ENCODE results near the gene CPVL. TPM values are rescaled to one million over a fixed set of nuclear protein-coding genes. Genes with fewer than 3 reads are reported as not detected.

The CPVL gene
- 10 to 100 TPM in 2 of 3 donors, 1 to 10 TPM in 1; 4.3 to 60.4 (median 35.4) TPM for polyA plus RNA-seq

GRCh38 chr7:29146057-29146706 lies at the start of gene CPVL:
TSS of gene CPVL (minus strand) at chr7:29146537. CDS start at chr7:29121061, 25,476 bp downstream.
- DNase-seq = no peak
- Mint-ChIP-seq H3K4me3 (peak within 1 kb of the TSS in 2 of 5 donors; percentile 31 to 67), H3K4me1 (peaks cover 4 to 6% of the 10 kb centered on the region in 2 donors), H3K36me3 (no peaks in the 10 kb centered on the region), H3K27me3 (ENCODE audit: low read depth in 3 of 3) (peaks cover 7 to 27% (median 10%) of the 10 kb centered on the region in 3 donors), H3K9me3 (no peaks in the 10 kb centered on the region), H3K27ac (no peak within 1 kb of the TSS)

- peaks cover 5 to 29% (median 13%) of the 10 kb centered on the region in 3 donors for H3K27me3 Mint-ChIP-seq (ENCODE audit: low read depth in 3 of 3)
- peak within 1 kb of the TSS; percentile 88 to 96 (median 91) for H3K27ac Mint-ChIP-seq
- no peaks in the 10 kb centered on the region for H3K36me3 Mint-ChIP-seq
- peak; percentile 72 to 76 (median 75) for DNase-seq
- peaks cover 38 to 51% of the 10 kb centered on the region in 2 donors for H3K4me1 Mint-ChIP-seq
- H3K9me3 Mint-ChIP-seq = no peaks in the 10 kb centered on the region
- peak within 1 kb of the TSS; percentile 93 to 99 (median 95) for H3K4me3 Mint-ChIP-seq
Measured at GRCh38 chr7:29194594-29195427, 48.5 kb upstream of the CPVL start, which contains the start of gene CHN2. TSS of gene CHN2 (plus strand) at chr7:29194775.

- H3K4me3 Mint-ChIP-seq = peak overlapping the region; percentile 87 to 95 (median 93)
- peak overlapping the region in 3 of 6 donors; percentile 58 to 89 (median 66) for H3K27ac Mint-ChIP-seq
- peaks cover 38 to 48% of the 10 kb centered on the region in 2 donors for H3K4me1 Mint-ChIP-seq
- no peaks in the 10 kb centered on the region for H3K36me3 Mint-ChIP-seq
- no peaks in the 10 kb centered on the region for H3K9me3 Mint-ChIP-seq
- no peak for DNase-seq
- H3K27me3 Mint-ChIP-seq (ENCODE audit: low read depth in 3 of 3) = peaks cover 7 to 31% (median 13%) of the 10 kb centered on the region in 3 donors
Measured at GRCh38 chr7:29194206-29194593, 47.9 kb upstream of the CPVL start.

GRCh38 chr7:29193316-29194205 lies 47.2 kb upstream of the CPVL start:
- H3K27ac Mint-ChIP-seq = peak overlapping the region in 5 of 6 donors; percentile 39 to 67 (median 56)
- peak overlapping the region; percentile 69 to 79 (median 71) for H3K4me3 Mint-ChIP-seq
- no peak for DNase-seq
- peaks cover 38 to 41% of the 10 kb centered on the region in 2 donors for H3K4me1 Mint-ChIP-seq
- H3K36me3 Mint-ChIP-seq = no peaks in the 10 kb centered on the region
- H3K9me3 Mint-ChIP-seq = no peaks in the 10 kb centered on the region
- H3K27me3 Mint-ChIP-seq (ENCODE audit: low read depth in 3 of 3) = peaks cover 7 to 29% (median 13%) of the 10 kb centered on the region in 3 donors

GRCh38 chr7:29192811-29193210 lies 46.5 kb upstream of the CPVL start:
- H3K9me3 Mint-ChIP-seq = no peaks in the 10 kb centered on the region
- H3K36me3 Mint-ChIP-seq = no peaks in the 10 kb centered on the region
- no peak for DNase-seq
- peak overlapping the region; percentile 41 to 79 (median 57) for H3K4me3 Mint-ChIP-seq
- H3K27ac Mint-ChIP-seq = peak overlapping the region in 3 of 6 donors; percentile 19 to 45 (median 39)
- H3K27me3 Mint-ChIP-seq (ENCODE audit: low read depth in 3 of 3) = peaks cover 7 to 29% (median 13%) of the 10 kb centered on the region in 3 donors
- H3K4me1 Mint-ChIP-seq = peaks cover 34% of the 10 kb centered on the region in 2 donors

GRCh38 chr7:29192323-29192722 lies 46.0 kb upstream of the CPVL start:
- no peaks in the 10 kb centered on the region for H3K36me3 Mint-ChIP-seq
- peak overlapping the region in 2 of 6 donors; percentile 16 to 19 for H3K27ac Mint-ChIP-seq
- no peaks in the 10 kb centered on the region for H3K9me3 Mint-ChIP-seq
- H3K4me1 Mint-ChIP-seq = peaks cover 29% of the 10 kb centered on the region in 2 donors
- DNase-seq = no peak
- no peak overlapping the region for H3K4me3 Mint-ChIP-seq
- peaks cover 7 to 29% (median 13%) of the 10 kb centered on the region in 3 donors for H3K27me3 Mint-ChIP-seq (ENCODE audit: low read depth in 3 of 3)

- no peaks in the 10 kb centered on the region for H3K36me3 Mint-ChIP-seq
- no peak for DNase-seq
- H3K4me3 Mint-ChIP-seq = no peak overlapping the region
- no peaks in the 10 kb centered on the region for H3K9me3 Mint-ChIP-seq
- peaks cover 6 to 14% (median 7%) of the 10 kb centered on the region in 3 donors for H3K27me3 Mint-ChIP-seq (ENCODE audit: low read depth in 3 of 3)
- peaks cover 11% of the 10 kb centered on the region in 2 donors for H3K4me1 Mint-ChIP-seq
- H3K27ac Mint-ChIP-seq = no peak overlapping the region
Measured at GRCh38 chr7:29190349-29191045, 44.2 kb upstream of the CPVL start.

GRCh38 chr7:29189743-29190201 lies 43.4 kb upstream of the CPVL start:
- Mint-ChIP-seq H3K9me3 (no peaks in the 10 kb centered on the region), H3K36me3 (no peaks in the 10 kb centered on the region), H3K27ac (no peak overlapping the region), H3K4me1 (peaks cover 5 to 6% of the 10 kb centered on the region in 2 donors), H3K27me3 (ENCODE audit: low read depth in 3 of 3) (peaks cover 0 to 8% (median 6%) of the 10 kb centered on the region in 3 donors), H3K4me3 (no peak overlapping the region)
- peak; percentile 57 to 63 (median 60) for DNase-seq

GRCh38 chr7:29185613-29186012 lies 39.3 kb upstream of the CPVL start:
- H3K9me3 Mint-ChIP-seq = no peaks in the 10 kb centered on the region
- no peak overlapping the region for H3K27ac Mint-ChIP-seq
- no peaks in the 10 kb centered on the region for H3K4me1 Mint-ChIP-seq
- no peaks in the 10 kb centered on the region for H3K36me3 Mint-ChIP-seq
- H3K27me3 Mint-ChIP-seq (ENCODE audit: low read depth in 3 of 3) = peaks cover 0 to 6% (median 2%) of the 10 kb centered on the region in 3 donors
- H3K4me3 Mint-ChIP-seq = no peak overlapping the region
- no peak for DNase-seq

- DNase-seq = no peak
- Mint-ChIP-seq H3K36me3 (no peaks in the 10 kb centered on the region), H3K27ac (no peak overlapping the region), H3K27me3 (ENCODE audit: low read depth in 3 of 3) (peaks cover 0 to 5% (median under 1%) of the 10 kb centered on the region in 3 donors), H3K9me3 (no peaks in the 10 kb centered on the region), H3K4me3 (no peak overlapping the region), H3K4me1 (no peaks in the 10 kb centered on the region)
Measured at GRCh38 chr7:29184599-29184998, 38.3 kb upstream of the CPVL start.

GRCh38 chr7:29179115-29179514 lies 32.8 kb upstream of the CPVL start:
- no peak overlapping the region for H3K4me3 Mint-ChIP-seq
- no peaks in the 10 kb centered on the region for H3K36me3 Mint-ChIP-seq
- H3K27me3 Mint-ChIP-seq (ENCODE audit: low read depth in 3 of 3) = peaks cover 0 to 7% (median 4%) of the 10 kb centered on the region in 3 donors
- no peaks in the 10 kb centered on the region for H3K9me3 Mint-ChIP-seq
- no peak overlapping the region for H3K27ac Mint-ChIP-seq
- DNase-seq = no peak
- peaks cover 5 to 9% of the 10 kb centered on the region in 2 donors for H3K4me1 Mint-ChIP-seq

GRCh38 chr7:29177963-29178600 lies 31.7 kb upstream of the CPVL start:
- H3K36me3 Mint-ChIP-seq = no peaks in the 10 kb centered on the region
- H3K4me1 Mint-ChIP-seq = peaks cover 5 to 9% of the 10 kb centered on the region in 2 donors
- no peak for DNase-seq
- H3K27ac Mint-ChIP-seq = no peak overlapping the region
- H3K4me3 Mint-ChIP-seq = peak overlapping the region in 1 of 5 donors; percentile 21
- H3K9me3 Mint-ChIP-seq = no peaks in the 10 kb centered on the region
- peaks cover 0 to 7% (median 4%) of the 10 kb centered on the region in 3 donors for H3K27me3 Mint-ChIP-seq (ENCODE audit: low read depth in 3 of 3)
